ENCODE measurements around the gene ACOT11.

The ACOT11 gene

DNA sequence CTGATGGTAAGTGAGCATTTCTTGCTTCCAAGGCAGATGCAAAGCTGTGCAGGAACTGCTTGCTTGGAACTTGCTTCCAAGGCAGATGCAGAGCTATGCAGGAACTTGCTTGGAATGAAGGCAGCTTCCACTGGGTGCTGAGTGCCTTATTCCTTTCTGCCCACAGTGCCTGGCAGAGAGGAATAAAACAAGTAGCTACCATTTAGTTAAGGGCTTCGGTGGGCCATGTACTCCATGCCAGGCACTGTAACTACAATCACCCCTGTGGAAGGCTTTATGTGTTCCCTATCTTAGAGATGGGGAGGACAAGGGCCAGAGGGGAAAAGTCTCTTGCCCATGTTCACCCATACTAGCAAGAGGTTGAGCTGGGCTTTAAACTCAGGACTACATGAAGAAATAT is 101.9 kb downstream of the ACOT11 start:
- FAIRE-seq: no peak
- TF ChIP-seq POLR2AphosphoS5 (IDR thresholded peaks at IDR 0.05; ENCODE audit: low read depth, low read length) (no peak), POLR2A (IDR thresholded peaks at IDR 0.05; ENCODE audit: low read depth, low read length) (no peak), TAF1 (IDR thresholded peaks at IDR 0.05; ENCODE audit: borderline replicate concordance, low read depth, low read length) (no peak)
- no peak for DNase-seq (ENCODE audit: insufficient read length)

DNA sequence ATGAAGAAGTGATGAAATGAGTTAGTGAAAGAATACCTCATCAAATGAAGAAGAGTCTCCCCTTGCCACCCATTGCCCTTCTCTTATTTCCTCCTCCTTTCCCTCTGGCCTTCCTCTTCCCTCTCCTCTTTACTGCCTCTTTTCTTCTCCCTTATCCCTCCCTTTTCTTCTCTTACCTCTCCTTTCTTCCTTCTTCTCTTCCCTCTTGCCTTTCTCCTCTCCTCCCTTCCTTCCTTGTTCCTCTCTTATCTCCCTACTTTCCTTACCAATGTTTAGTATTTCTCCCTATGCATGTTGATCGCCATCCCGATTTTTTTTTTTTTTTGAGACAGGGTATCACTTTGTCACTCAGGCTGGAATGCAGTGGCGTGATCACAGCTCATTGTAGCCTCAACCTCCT is 102.4 kb downstream of the ACOT11 start:
- TF ChIP-seq TAF1 (IDR thresholded peaks at IDR 0.05; ENCODE audit: borderline replicate concordance, low read depth, low read length) (no peak), POLR2AphosphoS5 (IDR thresholded peaks at IDR 0.05; ENCODE audit: low read depth, low read length) (no peak), POLR2A (IDR thresholded peaks at IDR 0.05; ENCODE audit: low read depth, low read length) (no peak)
- DNase-seq (ENCODE audit: insufficient read length) (no peak), FAIRE-seq (no peak)

DNA sequence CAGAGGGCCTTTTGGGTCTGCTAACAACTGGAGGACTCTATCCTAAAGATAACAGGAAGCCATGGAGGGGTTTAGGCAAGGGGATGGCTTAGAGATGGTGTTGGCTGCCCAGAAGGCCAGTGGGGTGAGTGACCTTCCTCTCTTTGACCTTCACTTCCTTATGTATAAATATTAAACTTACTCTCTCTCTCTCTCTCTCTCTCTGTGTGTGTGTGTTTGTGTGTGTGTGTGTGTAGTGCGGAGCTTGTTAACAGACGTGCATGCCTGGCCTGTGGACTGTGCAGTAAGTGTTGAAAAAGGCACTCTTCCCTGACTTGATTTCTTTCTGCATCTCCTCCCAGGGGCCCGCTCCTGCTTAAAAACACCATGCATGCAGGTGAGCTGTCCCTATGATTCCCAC is 103.6 kb downstream of the ACOT11 start:
- FAIRE-seq: no peak
- TF ChIP-seq POLR2AphosphoS5 (IDR thresholded peaks at IDR 0.05; ENCODE audit: low read depth, low read length): no peak
- TF ChIP-seq TAF1 (IDR thresholded peaks at IDR 0.05; ENCODE audit: borderline replicate concordance, low read depth, low read length): no peak
- no peak for TF ChIP-seq POLR2A (IDR thresholded peaks at IDR 0.05; ENCODE audit: low read depth, low read length)
- no peak for DNase-seq (ENCODE audit: insufficient read length)

DNA sequence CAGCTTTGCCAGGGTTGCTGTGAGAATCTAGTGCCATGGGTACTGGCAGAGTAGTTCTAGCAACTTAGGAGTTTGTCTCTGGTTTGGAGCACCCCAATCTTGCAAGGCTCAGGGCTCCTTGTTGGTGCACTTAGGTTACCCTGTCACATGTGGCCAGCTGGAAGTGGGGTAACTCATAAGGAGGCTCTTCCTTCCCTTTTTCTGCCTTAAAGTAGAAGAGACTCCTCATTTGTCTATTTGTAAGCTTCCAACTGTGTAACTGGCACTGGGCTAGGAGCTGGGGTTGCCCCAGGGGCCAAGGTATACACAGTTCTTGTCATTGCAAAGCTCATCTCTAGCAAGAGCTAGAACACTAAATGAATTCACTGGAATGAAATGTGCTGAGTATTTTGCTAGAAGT is 104.1 kb downstream of the ACOT11 start:
- FAIRE-seq: no peak

DNA sequence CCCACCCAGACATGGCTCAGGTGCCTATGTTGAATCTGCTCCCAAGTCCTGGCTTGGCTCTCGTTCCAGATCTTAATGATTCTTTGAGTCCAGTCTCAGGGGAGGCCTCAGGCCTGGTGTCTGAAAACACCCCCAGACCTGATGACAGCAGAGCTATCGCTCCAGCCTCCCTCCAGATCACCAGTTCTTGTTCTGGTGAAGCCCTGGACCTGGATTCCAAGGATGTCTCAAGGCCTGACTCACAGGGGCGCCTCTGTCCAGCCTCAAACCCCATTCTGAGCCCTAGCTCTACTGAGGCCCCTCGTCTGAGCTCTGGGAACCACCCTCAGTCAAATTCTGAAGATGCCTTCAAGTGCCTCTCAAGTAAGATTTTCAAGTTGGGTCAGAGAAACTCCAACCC is 105.0 kb downstream of the ACOT11 start:
- no peak for FAIRE-seq
- no peak for TF ChIP-seq TAF1 (IDR thresholded peaks at IDR 0.05; ENCODE audit: borderline replicate concordance, low read depth, low read length)
- no peak for TF ChIP-seq POLR2AphosphoS5 (IDR thresholded peaks at IDR 0.05; ENCODE audit: low read depth, low read length)
- TF ChIP-seq POLR2A (IDR thresholded peaks at IDR 0.05; ENCODE audit: low read depth, low read length): no peak
- DNase-seq (ENCODE audit: insufficient read length): no peak

More for the DNA sequence above, 104.1 kb downstream of the ACOT11 start:
- no peak for TF ChIP-seq POLR2A (IDR thresholded peaks at IDR 0.05; ENCODE audit: low read depth, low read length)
- no peak for TF ChIP-seq POLR2AphosphoS5 (IDR thresholded peaks at IDR 0.05; ENCODE audit: low read depth, low read length)
- TF ChIP-seq TAF1 (IDR thresholded peaks at IDR 0.05; ENCODE audit: borderline replicate concordance, low read depth, low read length): no peak
- DNase-seq (ENCODE audit: insufficient read length): no peak

DNA sequence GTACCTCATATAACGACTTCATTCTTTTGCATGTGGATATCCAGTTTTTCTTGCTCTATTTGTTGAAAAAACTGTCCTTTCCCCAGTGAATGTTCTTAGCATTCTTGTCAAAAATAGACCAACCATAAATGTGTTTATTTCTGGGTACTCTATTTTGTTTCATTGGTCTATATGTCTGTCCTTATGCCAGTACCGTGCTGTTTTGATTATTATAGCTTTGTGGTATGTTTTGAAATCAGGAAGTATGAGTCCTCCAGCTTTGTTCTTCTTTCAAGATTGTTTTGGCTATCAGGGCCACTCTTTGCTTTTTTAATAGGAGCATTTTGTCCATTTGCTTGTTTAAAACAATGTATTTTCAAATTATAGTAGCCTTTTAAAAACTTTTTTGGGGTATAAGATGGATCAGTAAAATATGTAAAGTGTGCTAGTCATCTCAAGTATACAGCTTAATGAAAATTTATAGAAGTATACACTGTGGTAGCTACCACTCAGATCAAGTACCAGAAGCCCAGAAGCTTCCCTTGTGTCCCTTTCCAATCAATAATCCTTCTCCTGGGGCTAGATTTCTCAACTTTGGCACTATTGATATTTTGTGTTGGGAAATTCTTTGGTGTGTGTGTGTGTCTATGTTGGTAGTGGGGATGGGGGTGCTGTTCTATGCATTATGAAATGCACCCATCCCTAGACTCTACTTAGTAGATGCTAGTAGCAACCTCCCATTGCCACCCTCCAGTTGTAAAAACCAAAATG is 110.3 kb downstream of the ACOT11 start:
- DNase-seq (ENCODE audit: insufficient read length) (no peak), FAIRE-seq (no peak)
- TF ChIP-seq POLR2AphosphoS5 (IDR thresholded peaks at IDR 0.05; ENCODE audit: low read depth, low read length): no peak
- no peak for TF ChIP-seq POLR2A (IDR thresholded peaks at IDR 0.05; ENCODE audit: low read depth, low read length)
- no peak for TF ChIP-seq TAF1 (IDR thresholded peaks at IDR 0.05; ENCODE audit: borderline replicate concordance, low read depth, low read length)
